Right lung (tissue), 10 donors: ENCODE results near the gene RAB39A. TPM values are rescaled to one million over a fixed set of nuclear protein-coding genes. Genes with fewer than 3 reads are reported as not detected.
A peak's percentile ranks its signal among the peaks of the same experiment; 100 is the strongest.
"Not testable (repeated sequence)": the region's sequence is repeated elsewhere in the genome, so short reads cannot be mapped to it uniquely, and the experiment has no call there.

Source experiments
- DNase-seq, 2 donors: peaks; one replicate each; pipeline ENCODE4 v3.0.0-alpha.2; 2013
- long read RNA-seq, 8 donors: transcript quantifications; one replicate each; lab custom pipeline, GENCODE V29; 2026
- polyA plus RNA-seq, 5 donors: library from polyadenylated mRNA; unstranded; fragments of 120-200 nt; gene quantifications; one replicate each; pipeline versions ENCODE4 v1.2.1 to v1.2.3, GENCODE V29; 2013; ENCODE audit warnings: inconsistent platforms in 1 of 5, low replicate concordance in 1 of 5; ENCODE audit not compliant: insufficient read length in 5 of 5, insufficient read depth in 1 of 5

The RAB39A gene, protein sequence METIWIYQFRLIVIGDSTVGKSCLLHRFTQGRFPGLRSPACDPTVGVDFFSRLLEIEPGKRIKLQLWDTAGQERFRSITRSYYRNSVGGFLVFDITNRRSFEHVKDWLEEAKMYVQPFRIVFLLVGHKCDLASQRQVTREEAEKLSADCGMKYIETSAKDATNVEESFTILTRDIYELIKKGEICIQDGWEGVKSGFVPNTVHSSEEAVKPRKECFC
- 1 to 10 TPM in 2 of 5 donors, under 1 TPM in 3; 0.74 to 1.3 (median 0.95) TPM for polyA plus RNA-seq
- long read RNA-seq, donor 1 = 0 reads
- long read RNA-seq, donor 2 = 0 reads
- long read RNA-seq, donor 3 = 0 reads
- long read RNA-seq, donor 4 = 0 reads
- long read RNA-seq, donor 5, partial matches to known transcripts = 0 of 1 reads
- long read RNA-seq, donor 5, other reads (novel, unspliced or antisense) = 0 of 1 reads
- long read RNA-seq, donor 6, partial matches to known transcripts = 0 of 1 reads
- long read RNA-seq, donor 6, other reads (novel, unspliced or antisense) = 0 of 1 reads
- long read RNA-seq, donor 7 = 0 reads
- long read RNA-seq, donor 8, partial matches to known transcripts = 0 of 3 reads
- long read RNA-seq, donor 8, other reads (novel, unspliced or antisense) = 0 of 3 reads

DNA sequence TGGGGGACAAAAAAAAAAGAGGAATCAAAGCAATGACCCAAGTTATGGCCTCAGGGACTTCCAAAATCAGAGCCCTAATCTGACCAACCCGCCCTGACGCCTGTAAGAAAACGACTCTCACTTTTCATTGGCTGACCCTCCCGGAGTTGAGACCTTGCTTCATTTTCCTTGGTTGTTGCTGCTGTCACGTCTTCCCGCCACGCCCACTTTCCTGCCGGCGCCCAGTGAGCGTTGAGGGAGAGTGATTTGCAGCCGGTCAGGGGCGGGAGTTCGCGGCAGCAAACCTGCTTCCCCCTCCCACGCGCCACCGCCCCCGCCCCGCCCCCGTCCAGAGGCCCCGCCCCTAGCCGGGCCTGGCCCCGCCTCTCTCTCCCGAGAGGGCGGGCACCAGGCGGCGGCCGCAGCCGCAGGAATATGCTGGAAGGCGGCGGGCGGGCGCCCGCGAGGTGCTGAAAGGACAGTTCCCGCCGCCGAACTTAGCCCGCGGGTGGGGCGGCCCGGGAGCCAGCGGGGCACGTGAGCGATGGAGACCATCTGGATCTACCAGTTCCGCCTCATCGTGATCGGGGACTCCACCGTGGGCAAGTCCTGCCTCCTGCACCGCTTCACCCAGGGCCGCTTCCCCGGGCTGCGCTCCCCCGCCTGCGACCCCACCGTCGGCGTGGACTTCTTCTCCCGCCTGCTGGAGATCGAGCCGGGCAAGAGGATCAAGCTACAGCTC is at the start of gene RAB39A:
Gene RAB39A, plus strand, starts transcription at position 403 of the 721 bp plus-strand sequence. Its CDS starts 121 bp downstream, at position 524.
- peak; percentile 67 to 72 for DNase-seq

DNA sequence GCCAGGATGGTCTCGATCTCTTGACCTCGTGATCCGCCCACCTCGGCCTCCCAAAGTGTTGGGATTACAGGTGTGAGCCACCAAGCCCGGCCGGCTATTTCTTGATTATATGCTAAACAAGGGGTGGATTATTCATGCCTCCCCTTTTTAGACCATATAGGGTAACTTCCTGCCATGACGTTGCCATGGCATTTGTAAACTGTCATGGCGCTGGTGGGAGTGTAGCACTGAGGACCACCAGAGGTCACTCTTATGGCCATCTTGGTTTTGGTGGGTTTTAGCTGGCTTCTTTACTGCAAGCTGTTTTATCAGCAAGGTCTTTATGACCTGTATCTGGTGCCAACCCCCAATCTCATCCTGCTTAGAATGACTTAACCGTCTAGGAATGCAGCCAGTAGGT is 46.8 kb upstream of the RAB39A start:
- DNase-seq = not testable (repeated sequence)

DNA sequence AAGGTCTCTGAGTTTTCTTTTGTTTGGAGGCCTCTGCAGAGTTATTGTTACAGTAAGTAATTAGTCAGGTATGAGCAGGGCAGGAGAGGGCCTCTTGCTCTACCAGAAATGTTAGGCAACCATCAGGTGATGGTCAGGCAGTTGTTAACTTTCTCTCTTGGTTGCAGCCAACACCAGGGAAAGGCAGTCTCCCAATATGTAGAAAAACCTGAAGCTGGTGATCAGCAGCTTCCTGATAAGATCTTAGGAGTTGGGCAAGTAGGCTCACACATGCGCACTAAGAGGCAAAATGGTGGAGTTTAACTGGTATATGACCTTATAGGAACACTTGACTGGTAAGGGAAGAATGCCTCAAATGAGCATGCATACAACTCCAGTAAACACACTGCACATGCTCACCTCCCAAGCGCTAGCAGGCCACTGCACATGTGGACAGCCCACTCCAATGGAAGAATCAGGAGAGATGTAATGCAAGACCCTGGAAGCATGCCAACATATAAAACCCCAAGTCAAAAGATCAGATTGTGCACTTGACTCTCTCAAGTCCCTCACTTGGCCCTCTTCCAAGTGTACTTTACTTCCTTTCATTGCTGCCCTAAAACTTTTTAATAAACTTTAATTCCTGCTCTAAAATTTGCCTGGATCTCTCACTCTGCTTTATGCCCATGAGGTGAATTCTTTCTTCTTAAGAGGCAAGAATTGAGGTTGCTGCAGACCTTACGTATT is 46.0 kb upstream of the RAB39A start:
- no peak for DNase-seq

DNA sequence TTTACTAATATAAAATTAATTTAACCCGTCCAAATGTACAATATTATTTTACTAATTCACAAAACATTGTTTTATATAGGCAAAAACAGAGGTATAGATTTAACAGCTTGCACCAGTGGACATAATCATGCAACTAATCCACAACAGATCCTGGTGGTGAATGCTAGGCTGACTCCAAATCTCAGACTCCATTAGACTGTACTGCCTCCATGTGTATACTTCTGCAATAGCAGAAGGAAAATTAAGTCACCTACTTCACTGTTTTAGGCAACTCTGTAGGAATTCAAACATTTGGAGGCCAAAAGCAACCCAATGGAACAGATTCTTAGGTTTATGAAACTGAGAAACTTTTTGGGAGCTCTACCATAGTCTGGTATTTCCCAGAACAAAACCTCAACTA is 30.0 kb upstream of the RAB39A start:
- DNase-seq = no peak

DNA sequence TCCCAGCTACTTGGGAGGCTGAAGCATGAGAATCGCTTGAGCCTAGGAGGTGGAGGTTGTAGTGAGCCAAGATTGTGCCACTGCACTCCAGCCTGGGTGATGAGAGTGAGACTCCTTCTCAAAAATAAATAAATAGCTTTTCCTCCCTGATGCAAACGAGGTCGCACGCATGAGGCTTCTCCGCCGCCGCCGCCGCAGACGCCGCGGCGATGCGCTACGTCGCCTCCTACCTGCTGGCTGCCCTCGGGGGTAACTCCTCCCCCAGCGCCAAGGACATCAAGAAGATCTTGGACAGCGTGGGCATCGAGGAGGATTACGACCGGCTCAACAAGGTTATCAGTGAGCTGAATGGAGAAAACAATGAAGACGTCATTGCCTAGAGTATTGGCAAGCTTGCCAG is 20.0 kb upstream of the RAB39A start:
- no peak for DNase-seq

DNA sequence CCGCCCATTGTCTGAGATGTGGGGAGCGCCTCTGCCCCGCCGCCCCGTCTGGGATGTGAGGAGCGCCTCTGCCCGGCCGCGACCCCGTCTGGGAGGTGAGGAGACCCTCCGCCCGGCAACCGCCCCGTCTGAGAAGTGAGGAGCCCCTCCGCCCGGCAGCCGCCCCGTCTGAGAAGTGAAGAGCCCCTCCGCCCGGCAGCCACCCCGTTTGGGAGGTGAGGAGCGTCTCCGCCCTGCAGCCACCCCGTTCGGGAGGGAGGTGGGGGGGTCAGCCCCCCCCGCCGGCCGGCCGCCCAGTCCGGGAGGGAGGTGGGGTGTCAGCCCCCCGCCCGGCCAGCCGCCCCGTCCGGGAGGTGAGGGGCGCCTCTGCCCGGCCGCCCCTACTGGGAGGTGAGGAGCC is 15.8 kb upstream of the RAB39A start:
- DNase-seq = not testable (repeated sequence)

DNA sequence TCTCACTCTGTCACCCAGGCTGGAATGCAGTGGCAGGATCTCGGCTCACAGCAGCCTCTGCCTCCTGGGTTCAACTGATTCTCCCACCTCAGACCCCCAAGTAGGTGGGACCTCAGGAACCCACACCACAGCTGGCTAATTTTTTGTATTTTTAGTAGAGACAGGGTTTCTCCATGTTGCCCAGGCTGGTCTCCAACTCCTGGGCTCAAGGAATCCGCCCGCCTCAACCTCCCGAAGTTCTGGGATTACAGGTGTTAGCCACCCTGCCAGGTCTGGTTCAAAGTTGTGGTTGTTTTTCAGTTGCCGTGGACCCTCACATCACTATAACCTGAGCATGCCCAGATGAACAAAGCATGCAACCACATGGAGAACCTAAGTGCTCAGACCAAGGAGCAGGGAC is 13.0 kb upstream of the RAB39A start:
- DNase-seq = no peak

DNA sequence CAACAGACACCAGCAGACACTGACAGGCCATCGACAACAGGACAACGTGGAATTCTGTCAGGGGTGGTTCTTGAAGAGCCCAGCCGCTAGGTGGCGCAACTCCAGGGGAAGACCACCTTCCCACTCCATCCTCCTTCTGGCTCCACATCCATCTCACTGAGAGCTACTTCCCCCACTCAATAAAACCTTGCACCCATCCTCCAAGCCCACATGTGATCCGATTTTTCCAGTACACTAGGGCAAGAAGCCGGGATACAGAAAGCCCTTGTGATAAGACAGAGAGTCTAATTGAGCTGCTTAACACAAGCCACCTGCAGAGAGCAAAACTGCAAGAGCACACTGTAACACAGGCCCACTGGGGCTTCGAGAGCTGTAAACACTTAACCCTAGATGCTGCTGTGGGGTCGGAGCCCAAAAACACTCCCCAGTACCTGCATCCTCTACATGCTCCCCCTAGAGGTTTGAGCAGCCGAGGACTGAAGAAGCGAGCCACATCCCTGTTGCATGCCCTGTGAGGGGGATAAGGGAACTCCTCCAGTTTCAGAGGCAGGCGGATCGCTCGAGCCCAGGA is 11.5 kb upstream of the RAB39A start:
- DNase-seq = no peak

DNA sequence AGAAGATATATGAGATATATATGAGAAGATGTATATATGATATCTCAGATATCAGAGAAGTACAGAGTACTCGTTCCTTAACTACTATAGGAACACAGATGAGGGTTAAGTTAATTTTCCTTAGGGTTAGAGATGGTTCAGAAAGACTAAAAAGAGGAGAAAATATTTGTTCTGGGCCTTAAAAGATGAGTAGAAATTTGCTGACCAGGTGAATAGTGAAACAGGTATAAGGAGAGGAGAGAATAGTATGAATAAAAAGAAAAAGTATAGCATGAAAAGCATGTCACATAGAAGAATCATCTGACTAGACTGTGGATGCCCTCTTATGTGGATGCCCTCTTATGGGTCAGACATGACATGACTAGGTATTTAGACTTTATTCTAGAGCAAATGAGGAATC is 6.3 kb upstream of the RAB39A start:
- no peak for DNase-seq

DNA sequence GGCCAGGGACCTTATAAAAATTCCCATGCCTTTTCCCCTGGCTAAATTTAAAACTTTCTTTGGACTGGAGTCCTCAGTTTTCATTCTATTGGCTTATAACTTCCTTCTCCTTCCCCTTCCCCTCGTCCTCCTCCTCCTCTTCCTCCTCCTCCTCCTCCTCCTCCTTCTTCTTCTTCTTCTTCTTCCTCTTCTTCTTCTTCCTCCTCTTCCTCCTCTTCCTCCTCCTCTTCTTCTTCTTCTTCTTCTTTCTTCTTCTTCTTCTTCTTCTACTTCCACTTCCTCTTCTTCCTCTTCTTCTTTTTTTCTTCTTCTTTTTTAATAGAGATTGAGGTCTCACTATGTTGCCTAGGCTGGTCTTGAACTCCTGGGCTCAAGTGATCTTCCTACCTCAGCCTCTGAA is 4.7 kb upstream of the RAB39A start:
- not testable (repeated sequence) for DNase-seq

DNA sequence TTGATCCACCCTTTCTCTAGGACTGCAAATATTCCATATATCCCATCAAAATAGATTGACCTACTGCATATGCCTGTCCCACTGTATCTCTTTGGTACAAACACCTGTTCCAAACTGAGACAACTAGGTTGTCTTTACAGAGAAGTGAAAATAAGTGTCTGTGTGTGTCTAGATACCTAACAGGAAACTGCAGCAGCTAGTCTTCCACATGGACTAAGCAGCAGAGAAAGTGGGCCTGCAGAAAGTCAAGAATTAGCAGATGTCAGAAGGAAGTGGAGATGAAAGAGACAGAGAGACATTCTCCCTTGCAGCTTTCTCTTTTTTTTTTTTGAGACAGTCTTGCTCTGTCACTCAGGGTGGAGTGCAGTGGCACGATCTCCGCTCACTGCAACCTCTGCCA is 3.9 kb upstream of the RAB39A start:
- DNase-seq = no peak

DNA sequence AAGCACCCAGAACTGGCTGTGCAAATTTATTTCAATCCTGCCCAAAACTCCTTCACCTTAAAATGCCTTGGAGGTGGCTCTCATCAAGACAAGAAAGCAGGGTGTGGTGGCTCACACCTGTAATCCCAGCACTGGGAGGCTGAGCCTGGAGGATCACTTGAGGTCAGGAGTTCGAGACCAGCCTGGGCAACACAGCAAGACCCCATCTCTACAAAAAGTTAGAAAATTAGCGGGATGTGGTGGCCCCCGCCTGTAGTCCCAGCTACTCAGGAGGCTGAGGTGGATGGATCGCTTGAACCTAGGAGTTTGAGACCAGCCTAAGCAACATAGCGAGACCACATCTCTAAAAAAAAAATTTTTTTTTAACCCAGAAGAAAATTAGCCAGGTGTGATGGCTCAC is 689 bp upstream of the RAB39A start:
- DNase-seq = no peak

DNA sequence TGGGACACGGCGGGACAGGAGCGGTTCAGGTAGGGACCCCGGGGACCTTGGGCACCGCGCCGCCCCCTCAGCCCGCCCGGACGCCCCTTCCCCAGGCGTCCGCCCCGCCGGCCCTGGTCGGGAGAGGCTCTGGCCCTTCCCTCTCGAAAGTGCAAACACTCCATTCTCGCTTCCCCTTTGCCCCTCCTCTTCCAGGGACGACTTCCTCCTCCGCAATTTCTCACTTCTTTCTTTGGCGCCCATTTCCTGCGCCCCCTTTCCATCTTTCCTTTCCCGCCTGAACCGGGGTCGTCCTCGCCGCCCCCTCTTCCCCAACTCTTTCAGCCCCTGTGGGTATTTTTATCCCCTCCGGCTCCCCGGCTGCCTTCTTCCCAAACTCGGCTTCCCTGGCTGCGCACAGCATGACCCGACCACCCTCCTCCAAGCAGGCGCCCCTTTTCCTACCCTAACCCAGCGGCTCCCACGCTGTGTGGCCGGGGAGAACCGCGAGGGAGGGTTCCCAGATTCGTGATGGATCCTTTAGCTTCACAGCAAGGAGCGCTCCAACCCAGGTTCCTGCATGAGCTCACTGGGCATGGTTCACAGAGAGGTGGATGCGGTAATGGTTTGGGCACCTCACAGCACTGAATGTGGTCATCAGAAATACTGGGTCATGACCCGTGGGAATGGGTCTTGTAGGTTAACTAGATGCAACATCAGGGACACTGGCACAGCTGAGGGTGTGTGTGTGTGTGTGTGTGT is 689 bp downstream of the RAB39A start:
- no peak for DNase-seq

DNA sequence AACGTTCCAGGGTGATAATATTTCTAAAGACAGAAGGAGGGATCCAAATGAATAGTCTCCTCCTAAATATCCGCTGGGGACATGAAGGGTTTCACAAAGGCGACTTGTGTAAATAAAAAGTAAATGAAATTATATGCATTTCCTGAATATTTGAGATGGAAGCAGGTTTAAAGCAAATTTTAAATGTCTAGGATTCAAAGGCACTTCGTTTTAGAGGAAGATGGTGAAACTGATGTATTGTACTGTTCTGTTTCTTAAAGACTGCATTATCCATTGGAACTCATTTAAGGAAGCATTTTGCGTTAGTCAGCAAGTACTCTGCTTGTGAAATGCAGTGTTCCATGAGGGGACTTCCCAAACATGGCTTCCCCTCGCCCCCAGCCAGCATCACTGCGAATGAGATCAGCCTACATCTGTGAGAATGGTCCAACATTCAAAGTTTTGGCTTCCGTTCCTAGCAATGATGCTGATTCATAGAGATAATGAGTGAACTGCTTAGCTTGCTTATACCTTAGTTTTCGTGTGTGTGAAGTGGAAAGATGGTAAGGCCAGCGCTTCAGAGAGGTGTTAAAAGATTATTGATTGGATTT is 1.5 kb downstream of the RAB39A start:
- DNase-seq = no peak

DNA sequence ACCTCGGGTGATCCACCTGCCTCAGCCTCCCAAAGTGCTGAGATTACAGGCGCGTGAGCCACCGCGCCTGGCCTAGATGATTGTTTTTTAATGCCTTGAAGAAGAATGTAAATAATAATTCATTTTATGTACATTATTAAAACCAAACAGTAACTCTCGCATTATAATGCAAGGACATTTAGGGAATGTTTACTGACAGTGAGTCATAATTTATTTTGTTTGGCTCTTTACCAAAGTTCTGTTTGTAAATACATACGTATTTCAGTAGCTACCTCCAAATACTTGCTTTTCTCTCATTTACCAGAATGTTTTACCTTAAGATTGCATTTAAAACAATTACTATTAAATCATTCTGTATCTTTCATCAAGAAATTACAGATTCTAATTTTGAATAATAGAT is 3.0 kb downstream of the RAB39A start:
- DNase-seq = no peak

DNA sequence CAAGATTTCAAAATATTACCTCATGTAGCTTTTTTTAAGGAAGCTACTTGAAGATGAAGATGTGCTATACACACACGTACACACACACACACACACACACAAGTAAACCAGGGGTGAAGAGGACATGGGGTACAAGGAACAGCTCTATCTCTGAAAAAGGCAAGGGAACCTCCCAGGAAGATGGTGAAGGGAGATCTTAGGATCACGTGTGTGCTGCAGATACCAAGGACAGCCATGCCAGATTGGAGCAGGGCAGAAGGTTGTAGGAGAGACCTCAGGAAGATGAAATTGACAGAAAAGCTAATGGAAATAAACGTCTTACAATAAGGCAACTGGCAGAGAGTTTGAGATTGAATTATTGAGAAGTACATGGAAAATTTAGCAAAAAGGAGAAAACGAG is 19.7 kb downstream of the RAB39A start:
- no peak for DNase-seq

DNA sequence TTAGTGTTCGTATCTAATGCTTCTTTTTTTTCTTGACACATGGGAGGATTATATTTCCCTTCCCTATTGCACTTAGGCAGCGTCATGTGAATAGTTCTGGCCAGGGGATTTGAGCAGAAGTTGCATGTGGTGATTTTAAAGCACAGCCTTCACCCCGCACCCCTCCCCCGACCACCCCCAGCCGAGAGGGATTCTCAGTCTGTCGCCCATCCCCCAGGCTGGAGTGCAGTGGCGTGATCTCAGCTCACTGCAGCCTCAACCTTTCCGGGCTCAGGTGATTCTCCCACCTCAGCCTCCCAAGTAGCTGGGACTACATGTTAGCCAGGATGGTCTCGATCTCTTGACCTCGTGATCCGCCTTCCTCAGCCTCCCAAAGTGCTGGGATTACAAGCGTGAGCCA is 20.1 kb downstream of the RAB39A start:
- not testable (repeated sequence) for DNase-seq

DNA sequence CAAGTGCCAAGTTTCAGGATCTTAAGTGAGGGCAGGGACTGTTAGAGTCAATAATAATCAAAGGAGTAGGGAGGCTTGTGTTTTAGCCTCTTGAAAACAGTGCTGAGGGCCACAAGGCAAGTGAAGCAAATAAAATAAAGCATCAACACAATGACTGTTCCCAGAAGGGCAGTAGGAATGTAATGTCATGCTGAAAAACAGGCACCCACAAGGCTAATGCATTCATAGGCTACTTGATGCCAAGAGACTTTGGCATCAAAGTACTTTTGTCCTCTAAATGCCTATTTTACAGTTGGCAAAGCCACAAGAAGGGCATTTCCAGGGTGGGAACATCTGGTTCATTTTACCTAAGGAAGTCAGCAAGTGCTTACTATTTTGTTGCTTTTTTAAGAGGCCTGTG is 22.9 kb downstream of the RAB39A start:
- DNase-seq = no peak

DNA sequence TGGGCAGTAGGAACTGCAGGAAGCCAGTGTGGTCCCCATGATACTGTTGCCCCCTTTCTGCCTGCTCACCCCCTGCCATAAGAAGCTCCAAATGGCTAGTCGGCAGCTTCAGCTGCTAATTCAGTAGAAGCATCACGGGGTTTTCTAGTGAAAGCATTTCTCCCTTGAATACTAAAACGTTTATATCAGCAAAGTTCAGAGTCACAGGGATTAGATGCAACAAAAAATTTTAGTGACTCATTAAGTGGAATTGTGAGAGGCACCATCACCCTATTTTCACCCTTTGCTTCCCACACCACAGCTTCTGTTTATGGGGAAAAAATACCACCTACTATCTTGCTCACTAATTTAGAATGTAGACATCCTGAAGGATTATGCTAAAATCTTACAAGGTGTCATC is 25.2 kb downstream of the RAB39A start:
- no peak for DNase-seq

DNA sequence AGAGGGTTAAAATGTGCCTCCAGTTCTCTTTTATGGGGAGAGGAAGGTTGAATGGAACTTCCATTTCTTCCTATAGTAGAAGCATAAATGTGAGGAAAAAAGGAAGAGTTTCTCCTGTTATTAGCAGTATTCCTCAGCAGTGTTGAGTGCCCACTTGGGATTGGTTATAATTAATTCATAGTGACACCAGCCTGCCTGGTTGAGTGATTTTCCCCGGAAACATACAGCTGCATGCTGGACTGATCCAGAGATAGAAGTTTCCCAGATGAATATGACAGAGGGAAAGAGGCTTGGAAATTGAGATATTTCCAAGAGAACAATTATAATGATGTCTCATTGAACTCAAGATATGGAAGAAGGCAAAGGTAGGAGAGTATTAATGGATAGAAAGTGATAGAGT is 28.3 kb downstream of the RAB39A start:
- no peak for DNase-seq
